Suprapubic skin (tissue), 4 donors: ENCODE results near the gene FZD7.

Experiments used
- CTCF ChIP-seq, 2 donors: fragments of 200-600 bp in 1 of 2; fragments of 450-650 bp in 1 of 2; sonication (generic) in 1 of 2; IDR thresholded peaks; one replicate each; pipeline ENCODE4 v1.5.1; 2016 to 2019; ENCODE audit warnings: antibody characterized with exemption in 2 of 2, mild to moderate bottlenecking in 1 of 2, moderate library complexity in 1 of 2
- EP300 ChIP-seq: sonication (generic); formaldehyde crosslinking; IDR thresholded peaks from one replicate; pipeline ENCODE4 v1.6.1; 2017; ENCODE audit warnings: antibody characterized with exemption
- POLR2A ChIP-seq, 2 donors: fragments of 450-650 bp; IDR thresholded peaks; one replicate each; pipeline ENCODE4 v1.6.1; 2017; ENCODE audit warnings: antibody characterized with exemption in 2 of 2, mild to moderate bottlenecking in 2 of 2, moderate library complexity in 2 of 2
- POLR2AphosphoS5 ChIP-seq, 3 donors: sonication (generic); formaldehyde crosslinking; IDR thresholded peaks; one replicate each; pipeline ENCODE4 v1.6.1; 2017; ENCODE audit warnings: antibody characterized with exemption in 3 of 3

- no peak for TF ChIP-seq CTCF (IDR thresholded peaks at IDR 0.05)
- no peak for TF ChIP-seq POLR2A (IDR thresholded peaks at IDR 0.05)
- no peak for TF ChIP-seq EP300
- no peak for TF ChIP-seq POLR2AphosphoS5 (IDR thresholded peaks at IDR 0.05)
Measured at GRCh38 chr2:202046572-202046971, 12.9 kb downstream of the FZD7 start.
